Upper lobe of left lung (tissue), 6 donors: Measurements from ENCODE around the gene HTRA3. TPM values are rescaled to one million over a fixed set of nuclear protein-coding genes. Genes with fewer than 3 reads are reported as not detected.

Source experiments
- ATAC-seq, 2 donors: fragments of 200-7000 bp; cut with Tn5 transposase; one replicate each; pipeline ENCODE4 v1.9.1; 2022; ENCODE audit warnings: mild to moderate bottlenecking in 2 of 2, moderate library complexity in 2 of 2; ENCODE audit not compliant: low FRiP score in 2 of 2
- DNase-seq, 2 donors: peaks; one replicate each; pipeline ENCODE4 v3.0.0-alpha.2; 2019 to 2020
- H3K27ac ChIP-seq, 4 donors: fragments of 200-600 bp; sonication (generic); one replicate each; pipeline ENCODE4 v1.5.1; 2016 to 2019
- H3K27me3 ChIP-seq, 4 donors: fragments of 200-600 bp; sonication (generic); one replicate each; pipeline ENCODE4 v1.5.1; 2017 to 2019
- H3K36me3 ChIP-seq, 4 donors: fragments of 200-600 bp; sonication (generic); one replicate each; pipeline ENCODE4 v1.5.1; 2016 to 2019
- H3K4me1 ChIP-seq, 4 donors: fragments of 200-600 bp; sonication (generic); one replicate each; pipeline ENCODE4 v1.5.1; 2018 to 2019
- H3K4me3 ChIP-seq, 4 donors: fragments of 200-600 bp; sonication (generic); one replicate each; pipeline ENCODE4 v1.5.1; 2017 to 2019; ENCODE audit warnings: mild to moderate bottlenecking in 2 of 4, moderate library complexity in 1 of 4
- H3K9me3 ChIP-seq, 4 donors: fragments of 200-600 bp; sonication (generic); one replicate each; pipeline ENCODE4 v1.5.1; 2018 to 2019
- EP300 ChIP-seq, 4 donors: sonication (generic); formaldehyde crosslinking; IDR thresholded peaks; one replicate each; pipeline ENCODE4 v1.5.1; 2017; ENCODE audit warnings: antibody characterized with exemption in 4 of 4, control low read depth in 2 of 4
- POLR2A ChIP-seq, 4 donors: fragments of 450-650 bp; IDR thresholded peaks; one replicate each; pipeline ENCODE4 v1.5.1; 2016 to 2017; ENCODE audit warnings: antibody characterized with exemption in 4 of 4, mild to moderate bottlenecking in 2 of 4
- POLR2AphosphoS5 ChIP-seq, 2 donors: sonication (generic); formaldehyde crosslinking; IDR thresholded peaks; one replicate each; pipeline ENCODE4 v1.5.1; 2017; ENCODE audit warnings: antibody characterized with exemption in 2 of 2
- WGBS, 2 donors: methylation state at CpG; one replicate each; pipeline ENCODE4 v1.1.5; 2017 to 2018; 5-methylcytosine and 5-hydroxymethylcytosine counted together
- total RNA-seq, 6 donors: library from RNA; depleted of rRNA in 4 of 6; stranded (reverse); fragments of >200 nt in 4 of 6; gene quantifications; one replicate each; pipeline versions ENCODE4 v1.1.0 to v1.2.1, GENCODE V29; 2016 to 2021
- TF ChIP-seq, protein P1 (sequence below), 6 experiments: fragments of 450-650 bp in 4 of 6; fragments of 200-600 bp in 2 of 6; sonication (generic) in 2 of 6; IDR thresholded peaks; one replicate each; pipeline ENCODE4 v1.5.1; 2016 to 2019; ENCODE audit warnings: antibody characterized with exemption in 6 of 6
- donor health status: DM: no; HTN: no; CAD: no; lungs with moderate emphysema.
- donor health status: DM: no; HTN: yes; CAD: no; lungs with severe emphysema.

Gene HTRA3
- total RNA-seq, 6 donors from 2014 or later: 5.2 to 51.1 (median 19.7) TPM

DNA sequence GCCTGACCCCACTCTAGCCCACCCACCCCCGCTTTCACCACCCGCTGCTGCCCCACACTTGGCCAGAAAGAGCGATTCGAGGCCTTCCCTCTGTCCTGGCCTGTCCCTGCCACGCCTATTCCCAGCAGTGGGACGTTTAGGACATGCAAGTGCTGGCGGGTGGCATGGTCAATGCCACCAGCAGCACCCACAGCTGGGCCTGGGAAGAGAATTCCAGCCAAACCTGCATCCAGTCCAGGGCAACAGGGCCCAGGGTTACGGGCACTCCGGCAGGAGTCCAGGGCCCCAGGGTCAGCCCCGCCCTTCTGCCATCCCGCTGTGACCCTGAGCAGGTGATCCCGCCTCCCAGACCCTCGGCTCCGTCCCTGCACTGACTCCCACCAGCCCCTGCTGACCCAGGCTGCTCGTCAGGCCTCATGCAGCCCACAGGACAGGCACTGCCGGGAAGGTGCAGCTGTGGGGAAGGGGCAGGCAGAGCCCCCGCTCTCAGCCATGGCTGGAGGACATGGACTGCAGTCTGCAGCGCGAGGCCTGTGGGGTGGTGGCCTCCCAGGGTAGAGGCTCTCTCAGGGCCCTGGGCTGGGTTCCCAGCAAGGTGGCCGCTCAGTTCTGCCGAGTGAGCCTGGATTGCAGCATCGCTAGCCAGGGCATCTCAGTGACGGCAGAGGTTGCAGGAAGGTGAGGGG lies 6.8 kb upstream of the HTRA3 start:
- 72 to 89% methylated on average over 15 to 18 of the region's 23 CpGs for WGBS, 2 donors
- H3K4me3 ChIP-seq: no peak overlapping the region
- no peaks in the 10 kb centered on the region for H3K9me3 ChIP-seq
- peaks cover 7 to 20% (median 12%) of the 10 kb centered on the region in 4 donors for H3K4me1 ChIP-seq
- ATAC-seq: no peak
- no peaks in the 10 kb centered on the region for H3K36me3 ChIP-seq
- H3K27me3 ChIP-seq: no peaks in the 10 kb centered on the region
- no peak for DNase-seq
- TF ChIP-seq POLR2AphosphoS5 (IDR thresholded peaks at IDR 0.05) (no peak), EP300 (IDR thresholded peaks at IDR 0.05) (no peak), POLR2A (IDR thresholded peaks at IDR 0.05) (no peak)
- TF ChIP-seq, protein P1, sequence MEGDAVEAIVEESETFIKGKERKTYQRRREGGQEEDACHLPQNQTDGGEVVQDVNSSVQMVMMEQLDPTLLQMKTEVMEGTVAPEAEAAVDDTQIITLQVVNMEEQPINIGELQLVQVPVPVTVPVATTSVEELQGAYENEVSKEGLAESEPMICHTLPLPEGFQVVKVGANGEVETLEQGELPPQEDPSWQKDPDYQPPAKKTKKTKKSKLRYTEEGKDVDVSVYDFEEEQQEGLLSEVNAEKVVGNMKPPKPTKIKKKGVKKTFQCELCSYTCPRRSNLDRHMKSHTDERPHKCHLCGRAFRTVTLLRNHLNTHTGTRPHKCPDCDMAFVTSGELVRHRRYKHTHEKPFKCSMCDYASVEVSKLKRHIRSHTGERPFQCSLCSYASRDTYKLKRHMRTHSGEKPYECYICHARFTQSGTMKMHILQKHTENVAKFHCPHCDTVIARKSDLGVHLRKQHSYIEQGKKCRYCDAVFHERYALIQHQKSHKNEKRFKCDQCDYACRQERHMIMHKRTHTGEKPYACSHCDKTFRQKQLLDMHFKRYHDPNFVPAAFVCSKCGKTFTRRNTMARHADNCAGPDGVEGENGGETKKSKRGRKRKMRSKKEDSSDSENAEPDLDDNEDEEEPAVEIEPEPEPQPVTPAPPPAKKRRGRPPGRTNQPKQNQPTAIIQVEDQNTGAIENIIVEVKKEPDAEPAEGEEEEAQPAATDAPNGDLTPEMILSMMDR (IDR thresholded peaks at IDR 0.05): no peak
- H3K27ac ChIP-seq: no peak overlapping the region

DNA sequence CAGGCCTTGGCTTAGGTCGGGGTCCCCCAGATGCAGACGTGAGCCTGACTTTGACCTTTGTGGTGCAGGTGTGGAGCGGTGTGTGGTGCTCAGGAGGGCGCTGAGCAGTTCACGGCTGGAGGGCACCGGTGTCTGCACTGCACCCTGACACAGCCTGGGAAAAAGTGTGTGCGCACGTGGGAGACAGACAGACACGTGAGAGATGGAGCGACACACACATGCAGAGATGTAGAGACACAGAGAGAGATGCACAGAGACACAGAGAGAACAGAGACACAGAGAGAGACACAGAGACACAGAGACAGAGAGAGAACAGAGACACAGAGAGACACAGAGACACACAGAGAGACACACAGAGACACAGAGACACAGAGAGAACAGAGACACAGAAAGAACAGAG lies 6.2 kb upstream of the HTRA3 start:
- Histone ChIP-seq H3K4me3 (no peak overlapping the region), H3K27me3 (no peaks in the 10 kb centered on the region), H3K4me1 (peaks cover 7 to 20% (median 12%) of the 10 kb centered on the region in 4 donors), H3K27ac (no peak overlapping the region), H3K9me3 (no peaks in the 10 kb centered on the region), H3K36me3 (no peaks in the 10 kb centered on the region)
- WGBS, 2 donors: 88 to 92% methylated on average over 10 of the region's 10 CpGs
- no peak for DNase-seq
- ATAC-seq: no peak
- TF ChIP-seq EP300 (IDR thresholded peaks at IDR 0.05) (no peak), POLR2A (IDR thresholded peaks at IDR 0.05) (no peak), POLR2AphosphoS5 (IDR thresholded peaks at IDR 0.05) (no peak)
- TF ChIP-seq, protein P1 (IDR thresholded peaks at IDR 0.05): no peak

- TF ChIP-seq EP300 (IDR thresholded peaks at IDR 0.05): no peak
- TF ChIP-seq POLR2AphosphoS5 (IDR thresholded peaks at IDR 0.05): no peak
- no peak for TF ChIP-seq POLR2A (IDR thresholded peaks at IDR 0.05)
- TF ChIP-seq, protein P1 (IDR thresholded peaks at IDR 0.05): no peak
- no peak for ATAC-seq
- WGBS, 2 donors: 88 to 89% methylated on average over 14 of the region's 14 CpGs
Observed at GRCh38 chr4:8264106-8264505, 5.4 kb upstream of the HTRA3 start.

GRCh38 chr4:8265171-8265929 lies 4.2 kb upstream of the HTRA3 start:
- TF ChIP-seq POLR2A (IDR thresholded peaks at IDR 0.05) (no peak), EP300 (IDR thresholded peaks at IDR 0.05) (no peak)
- TF ChIP-seq, protein P1 (IDR thresholded peaks at IDR 0.05): no peak
- 88 to 91% methylated on average over 12 to 15 of the region's 20 CpGs for WGBS, 2 donors
- DNase-seq: no peak
- Histone ChIP-seq H3K4me1 (peaks cover 20 to 30% (median 21%) of the 10 kb centered on the region in 4 donors), H3K27me3 (peaks cover 0 to 7% (median 0%) of the 10 kb centered on the region in 4 donors), H3K9me3 (no peaks in the 10 kb centered on the region), H3K4me3 (no peak overlapping the region), H3K36me3 (no peaks in the 10 kb centered on the region), H3K27ac (no peak overlapping the region)
- no peak for ATAC-seq

More at GRCh38 chr4:8264106-8264505, 5.4 kb upstream of the HTRA3 start:
- Histone ChIP-seq H3K36me3 (no peaks in the 10 kb centered on the region), H3K27me3 (no peaks in the 10 kb centered on the region), H3K4me1 (peaks cover 9 to 21% (median 13%) of the 10 kb centered on the region in 4 donors), H3K4me3 (no peak overlapping the region), H3K27ac (no peak overlapping the region), H3K9me3 (no peaks in the 10 kb centered on the region)
- DNase-seq: no peak
